Measurements from ENCODE around the gene SYVN1.
A peak's percentile ranks its signal among the peaks of the same experiment; 100 is the strongest.

The SYVN1 gene

DNA sequence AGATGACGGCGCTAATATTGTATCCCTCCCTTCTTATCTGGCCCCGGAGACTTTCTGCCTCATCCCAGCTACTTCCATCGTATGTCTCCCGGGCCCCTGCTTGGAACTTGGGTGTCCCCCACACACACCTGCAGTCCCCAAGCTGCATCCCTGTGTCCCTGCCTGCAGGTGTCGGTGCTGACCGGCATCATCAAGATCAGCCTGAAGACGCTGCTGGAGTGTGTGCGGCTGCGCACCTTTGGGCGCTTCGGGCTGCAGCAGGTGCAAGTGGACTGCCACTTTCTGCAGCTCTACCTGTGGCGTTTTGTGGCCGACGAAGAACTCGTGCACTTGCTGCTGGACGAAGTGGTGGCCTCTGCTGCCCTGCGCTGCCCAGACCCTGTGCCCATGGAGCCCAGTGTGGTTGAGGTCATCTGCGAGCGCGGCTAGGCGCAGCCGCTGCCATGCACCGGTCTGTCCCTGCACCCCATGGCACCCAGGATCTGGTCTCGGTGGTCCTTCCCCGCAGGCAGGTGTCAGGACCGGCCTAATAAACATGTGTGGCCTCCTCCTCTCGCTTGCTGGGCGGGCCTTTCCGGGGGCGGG is 23.1 kb downstream of the SYVN1 start:
- no peak for DNase-seq

GRCh38 chr11:65110354-65110861 is 23.9 kb downstream of the SYVN1 start:
- DNase-seq = peak; percentile 49

- DNase-seq = no peak
These were observed 24.8 kb downstream of the SYVN1 start for GRCh38 chr11:65109231-65110198.

GRCh38 chr11:65108469-65109123 is 25.7 kb downstream of the SYVN1 start:
- no peak for DNase-seq

DNA sequence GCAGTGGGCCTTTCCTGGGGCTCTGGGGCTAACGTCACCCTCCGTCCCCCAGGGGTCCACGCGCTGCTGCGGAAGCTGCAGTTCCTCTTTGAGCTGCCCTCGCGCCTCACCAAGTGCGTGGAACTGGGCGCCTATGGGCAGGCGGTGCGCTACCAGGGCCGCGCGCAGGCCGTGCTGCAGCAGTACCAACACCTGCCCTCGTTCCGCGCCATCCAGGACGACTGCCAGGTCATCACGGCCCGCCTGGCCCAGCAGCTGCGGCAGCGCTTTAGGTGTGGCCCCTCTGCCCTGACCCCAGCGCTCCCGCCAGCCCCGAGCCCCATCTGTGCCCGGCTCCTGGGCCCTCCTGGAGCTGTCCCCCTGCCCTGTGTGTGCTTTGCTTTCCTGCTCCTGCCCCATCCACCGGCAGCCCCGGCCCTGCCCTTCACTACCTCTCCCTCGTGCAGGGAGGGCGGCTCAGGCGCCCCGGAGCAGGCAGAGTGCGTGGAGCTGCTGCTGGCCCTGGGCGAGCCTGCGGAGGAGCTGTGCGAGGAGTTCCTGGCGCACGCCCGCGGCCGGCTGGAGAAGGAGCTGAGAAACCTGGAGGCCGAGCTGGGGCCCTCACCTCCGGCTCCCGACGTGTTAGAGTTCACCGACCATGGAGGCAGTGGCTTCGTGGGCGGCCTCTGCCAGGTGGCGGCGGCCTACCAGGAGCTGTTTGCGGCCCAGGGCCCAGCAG is 26.4 kb downstream of the SYVN1 start:
- no peak for DNase-seq

DNA sequence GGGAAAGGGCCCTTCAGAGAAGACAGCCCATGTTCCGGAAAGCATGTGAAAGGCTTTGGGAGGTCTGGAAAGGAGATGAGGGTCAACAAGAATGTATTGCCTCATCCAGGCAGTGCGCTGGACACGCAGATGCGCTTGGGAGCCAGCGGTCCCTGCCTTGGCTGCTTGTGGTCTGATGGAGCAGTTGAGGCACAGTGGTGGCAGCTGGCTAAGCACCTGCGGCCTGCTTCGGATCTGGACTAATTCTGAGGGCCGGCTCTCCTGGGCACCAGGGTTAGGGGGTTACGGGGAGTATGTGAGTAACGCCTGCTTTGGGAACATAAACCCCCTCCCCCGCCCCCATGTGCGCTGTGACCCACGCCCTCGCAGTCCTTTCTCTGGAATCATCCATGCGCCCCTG is 27.2 kb downstream of the SYVN1 start:
- no peak for DNase-seq

GRCh38 chr11:65104628-65105027 is 29.7 kb downstream of the SYVN1 start:
- no peak for DNase-seq

DNA sequence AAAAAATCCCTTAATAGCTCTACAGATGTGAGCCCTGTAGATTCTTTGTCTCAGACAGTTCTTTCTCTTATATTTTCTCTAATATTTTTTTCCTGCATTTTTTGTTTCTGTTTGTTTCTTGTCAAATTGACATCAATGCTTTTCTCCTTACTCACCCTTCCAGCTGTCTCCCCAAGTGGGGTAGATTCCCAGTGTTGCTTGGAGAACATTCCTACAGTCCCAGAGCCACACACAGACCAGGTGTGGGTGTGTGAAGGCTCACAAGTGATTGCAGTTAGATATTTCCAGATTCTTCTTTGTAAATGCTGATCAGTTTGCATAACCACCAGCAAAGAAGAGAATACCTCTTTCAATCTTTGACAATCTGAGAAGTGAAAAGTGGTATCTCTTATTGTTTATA is 30.8 kb downstream of the SYVN1 start:
- no peak for DNase-seq

DNA sequence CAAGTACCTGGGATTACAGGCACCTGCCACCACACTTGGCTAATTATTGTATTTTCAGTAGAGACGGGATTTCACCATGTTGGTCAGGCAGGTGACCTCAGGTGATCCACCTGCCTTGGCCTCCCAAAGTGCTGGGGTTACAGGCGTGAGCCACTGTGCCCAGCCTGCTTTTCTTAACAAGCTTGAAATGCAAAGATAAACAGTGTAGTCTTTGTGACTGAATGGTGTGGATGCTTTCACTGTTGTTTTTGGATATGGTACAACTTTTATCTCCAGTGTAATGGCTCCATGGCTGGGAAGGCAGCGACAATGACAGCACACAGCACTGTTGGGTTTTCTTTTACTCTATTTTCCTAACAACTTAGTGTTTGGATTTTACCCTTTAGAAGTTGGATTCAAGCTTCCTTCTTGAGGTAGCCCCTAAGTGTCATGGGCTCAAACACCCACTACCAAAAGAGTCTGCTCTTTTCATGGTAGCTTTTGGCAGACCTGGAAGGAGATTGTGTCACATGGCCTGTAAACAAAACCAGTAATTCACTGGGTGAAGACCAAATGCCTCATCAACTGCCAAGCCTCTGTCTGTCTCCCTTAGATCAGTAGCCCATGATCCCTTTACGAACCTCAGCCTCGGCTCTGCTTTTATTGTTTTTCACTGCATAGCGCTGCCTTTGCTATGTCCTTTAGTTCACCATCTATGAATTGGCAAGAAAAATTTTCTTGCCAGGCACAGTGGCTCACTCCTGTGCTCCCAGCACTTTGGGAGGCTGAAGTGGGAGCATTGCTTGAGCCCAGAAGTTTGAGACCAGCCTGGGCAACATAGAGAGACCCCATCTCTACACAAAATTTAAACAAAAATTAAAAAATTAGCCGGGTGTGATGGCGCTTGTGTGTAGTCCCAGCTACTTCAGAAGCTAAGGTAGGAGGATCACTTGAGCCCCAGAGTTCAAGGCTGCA is 31.9 kb downstream of the SYVN1 start:
- DNase-seq = no peak

DNA sequence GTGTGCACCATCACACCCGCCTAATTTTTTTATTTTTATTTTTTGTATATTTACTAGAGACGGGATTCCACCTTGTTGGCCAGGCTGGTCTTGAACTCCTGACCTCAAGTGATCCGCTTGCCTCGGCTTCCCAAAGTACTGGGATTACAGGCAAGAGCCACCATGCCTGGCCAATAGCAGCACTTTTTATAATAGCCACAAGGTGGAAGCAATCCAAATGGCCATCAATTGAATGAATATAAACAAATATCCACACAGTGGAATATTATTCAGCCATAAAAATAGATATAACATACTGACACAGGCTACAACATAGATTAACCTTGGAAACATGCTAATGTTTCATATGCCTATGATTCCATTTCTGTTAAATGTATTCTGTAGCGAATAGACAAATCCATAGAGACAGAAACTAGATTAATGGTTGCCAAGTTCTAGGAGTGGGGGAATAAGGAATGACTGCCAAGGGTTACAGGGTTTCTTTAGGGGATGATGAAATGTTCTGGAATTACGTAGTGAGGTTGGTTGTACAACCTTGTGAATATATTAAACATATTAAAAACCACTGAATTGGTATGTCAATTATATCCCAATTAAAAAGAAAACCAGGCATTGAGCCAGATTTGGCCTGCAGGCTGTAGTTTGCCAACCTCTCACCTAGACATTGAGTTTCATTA is 33.5 kb downstream of the SYVN1 start:
- no peak for DNase-seq

- DNase-seq = no peak
These were observed 37.4 kb downstream of the SYVN1 start for GRCh38 chr11:65096926-65097325.

- peak; percentile 86 for DNase-seq
These were observed 38.1 kb downstream of the SYVN1 start, which contains the start of gene VPS51 for GRCh38 chr11:65095974-65096806. TSS of gene VPS51 (plus strand) at chr11:65096214. CDS start at chr11:65096251, 37 bp downstream.

GRCh38 chr11:65095427-65095826 is 38.9 kb downstream of the SYVN1 start:
- no peak for DNase-seq

DNA sequence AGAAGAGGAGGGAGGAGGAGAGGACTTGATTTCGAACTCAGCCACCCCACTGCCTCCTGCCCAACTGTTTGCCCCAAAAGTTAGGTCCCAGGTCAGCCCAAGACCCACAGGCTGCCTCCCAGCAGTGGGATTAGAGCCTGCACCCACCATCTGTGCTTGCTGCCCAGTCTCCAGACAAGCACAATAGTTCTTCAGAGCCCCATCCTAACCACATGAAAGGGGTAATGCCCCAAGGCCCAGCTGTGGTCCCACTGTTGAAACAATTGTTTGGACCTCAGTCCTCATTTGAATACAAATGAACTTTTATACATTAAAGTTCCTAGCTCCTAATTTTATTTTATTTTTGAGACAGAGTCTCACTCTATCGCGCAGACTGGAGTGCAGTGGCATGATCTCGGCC is 43.7 kb downstream of the SYVN1 start:
- DNase-seq = no peak

GRCh38 chr11:65089621-65090020 is 44.7 kb downstream of the SYVN1 start:
- DNase-seq = no peak

GRCh38 chr11:65087827-65088226 is 46.5 kb downstream of the SYVN1 start:
- DNase-seq = no peak

DNA sequence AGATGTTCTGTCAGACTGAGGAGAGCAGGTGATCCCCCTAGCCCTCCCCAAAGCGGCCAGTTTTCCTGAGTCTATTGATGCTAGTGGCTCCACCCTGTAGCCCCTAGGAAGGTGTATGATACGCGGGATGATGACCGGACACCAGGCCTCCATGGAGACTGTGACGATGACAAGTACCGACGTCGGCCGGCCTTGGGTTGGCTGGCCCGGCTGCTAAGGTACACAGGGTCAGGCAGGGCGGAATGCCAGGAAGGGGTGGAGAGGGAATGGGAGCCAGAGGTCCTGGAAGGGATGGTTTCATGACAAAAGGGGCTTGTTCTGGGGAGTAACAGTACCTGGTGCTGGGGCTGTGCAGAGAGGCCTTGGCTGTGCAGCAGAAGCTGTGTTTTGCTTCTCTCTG is 47.1 kb downstream of the SYVN1 start:
- no peak for DNase-seq

DNA sequence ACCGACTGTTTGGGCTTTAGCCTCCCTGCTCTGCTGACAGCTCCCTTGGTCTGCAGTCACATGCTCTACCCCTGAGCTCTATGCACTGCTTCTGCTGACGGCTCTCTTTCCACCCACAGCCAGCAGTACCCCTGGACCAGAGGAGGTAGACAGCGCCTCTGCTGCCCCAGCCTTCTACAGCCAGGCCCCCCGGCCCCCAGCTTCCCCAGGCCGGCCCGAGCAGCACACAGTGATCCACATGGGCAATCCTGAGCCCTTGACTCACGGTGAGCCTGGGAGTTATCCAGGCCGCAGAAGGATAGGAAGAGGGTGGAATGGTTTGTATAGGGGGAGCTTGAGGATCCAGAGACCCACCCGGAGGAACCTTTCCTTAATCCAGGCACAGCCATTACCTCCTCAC is 47.5 kb downstream of the SYVN1 start:
- no peak for DNase-seq

DNA sequence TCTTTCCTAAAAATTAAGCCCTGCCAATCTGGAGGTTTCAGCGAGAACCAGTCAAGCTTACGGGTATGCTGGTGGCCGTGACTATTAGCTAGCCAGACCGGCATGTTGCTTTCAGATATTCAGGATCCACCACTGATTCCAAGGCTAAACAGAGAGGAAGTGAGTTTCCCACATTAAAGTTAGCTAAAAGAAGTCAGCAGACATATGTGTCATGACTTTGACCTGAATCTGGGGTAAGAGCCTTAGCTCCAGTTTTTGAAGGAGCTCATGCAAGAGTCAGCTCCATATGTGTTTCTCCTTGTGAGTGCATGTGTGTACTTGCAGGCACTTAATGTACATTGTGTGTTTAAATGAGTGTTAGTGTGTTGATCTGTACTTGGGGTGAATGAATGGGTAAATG is 48.9 kb downstream of the SYVN1 start:
- no peak for DNase-seq

Data from NCI-H510A (cell line).